NCI-H2227 treated with DMSO at 0.1 percent for 48 hours (cell line): ENCODE measurements around the gene HAAO.

Experiments used
- DNase-seq: peaks from one replicate; lab custom pipeline; 2025; lab: John Stamatoyannopoulos, UW

HAAO gene

GRCh38 chr2:42767899-42768705 is 24.3 kb downstream of the HAAO start:
- DNase-seq = no peak

- no peak for DNase-seq
Measured at GRCh38 chr2:42767080-42767898, 25.1 kb downstream of the HAAO start.

GRCh38 chr2:42765686-42766085 is 26.7 kb downstream of the HAAO start:
- no peak for DNase-seq

GRCh38 chr2:42764901-42765300 is 27.5 kb downstream of the HAAO start:
- DNase-seq = no peak

DNA sequence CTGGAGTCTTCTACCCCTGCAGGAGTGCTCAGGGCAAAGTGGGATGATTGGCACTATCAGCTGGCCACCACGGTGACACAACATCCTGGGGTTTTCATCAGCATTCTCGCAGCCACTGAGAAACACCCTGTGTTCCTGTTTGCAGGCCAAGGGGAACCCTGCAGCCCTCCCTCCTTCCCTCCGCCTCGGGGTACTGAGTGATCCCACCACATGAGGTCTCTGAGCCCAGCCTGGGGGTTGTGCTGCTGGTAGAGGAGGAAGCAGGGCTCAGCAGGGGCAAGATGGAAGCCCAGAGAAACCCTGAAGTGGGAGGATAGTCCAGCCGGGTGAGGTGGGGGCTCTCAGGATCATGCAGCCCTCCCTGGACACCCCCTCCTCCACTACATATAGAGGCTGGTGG is 28.3 kb downstream of the HAAO start, which contains the start of gene OXER1:
Gene OXER1, minus strand, starts transcription at position 40 of the 400 bp plus-strand sequence. CDS start 73 bp downstream, outside the sequence.
- no peak for DNase-seq

GRCh38 chr2:42762823-42763804 is 29.3 kb downstream of the HAAO start:
- DNase-seq = no peak

- DNase-seq = no peak
Measured at GRCh38 chr2:42762155-42762554, 30.2 kb downstream of the HAAO start.

GRCh38 chr2:42761554-42761953 is 30.8 kb downstream of the HAAO start:
- DNase-seq = no peak

DNA sequence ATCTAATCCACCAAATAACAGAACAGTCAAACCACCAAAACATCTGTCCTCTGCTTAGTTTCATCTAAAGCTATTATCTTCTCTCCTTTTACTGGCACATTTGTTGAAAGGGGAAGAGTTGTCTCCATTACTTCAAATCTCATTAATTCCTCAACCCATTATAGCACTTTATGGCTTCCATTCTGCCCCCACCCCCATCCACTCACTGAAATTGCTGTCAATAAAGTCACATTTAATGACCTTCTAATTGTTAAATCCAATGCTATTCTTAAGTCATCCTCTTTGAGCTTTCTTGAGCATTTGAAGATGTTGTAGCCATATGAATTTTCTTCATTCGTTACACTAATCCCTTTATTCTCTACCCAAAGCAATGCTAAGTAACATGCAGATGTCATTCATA is 33.6 kb downstream of the HAAO start:
- DNase-seq = no peak

DNA sequence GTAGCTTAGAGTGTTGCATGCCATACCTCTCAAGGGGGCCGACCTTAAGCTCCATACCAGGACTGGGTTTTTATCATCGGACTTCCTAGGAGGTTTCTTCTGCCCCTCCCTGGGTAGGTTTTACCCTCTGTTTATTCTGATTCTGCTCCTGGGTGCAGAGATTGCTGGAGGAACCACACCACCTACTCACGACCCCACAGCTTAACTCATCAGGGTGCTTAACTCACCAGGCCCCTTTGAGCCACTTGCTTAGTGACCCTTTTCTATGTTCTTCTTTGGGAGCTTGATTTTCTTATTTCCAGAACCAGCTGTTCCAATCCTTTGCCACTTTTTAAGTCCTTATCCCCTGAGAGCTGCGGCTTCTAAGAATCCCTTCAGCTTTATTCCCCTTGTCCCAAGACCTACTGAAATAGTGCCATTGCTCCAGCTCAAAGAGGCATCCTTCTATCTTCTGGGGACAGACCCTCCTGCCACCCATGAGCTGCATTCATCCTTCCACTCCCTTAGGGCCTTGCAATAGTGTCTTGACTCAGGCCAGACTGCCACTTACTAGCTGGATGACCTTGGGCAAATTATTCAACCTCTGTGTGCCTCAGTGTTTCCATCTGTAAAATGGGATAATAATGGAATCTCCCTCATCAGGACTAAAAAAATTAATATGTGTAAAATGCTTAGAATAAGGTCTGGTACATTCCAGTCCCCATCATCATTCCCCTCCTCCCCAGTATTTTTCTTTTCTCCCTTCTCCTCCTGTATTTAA is 34.2 kb downstream of the HAAO start:
- no peak for DNase-seq

DNA sequence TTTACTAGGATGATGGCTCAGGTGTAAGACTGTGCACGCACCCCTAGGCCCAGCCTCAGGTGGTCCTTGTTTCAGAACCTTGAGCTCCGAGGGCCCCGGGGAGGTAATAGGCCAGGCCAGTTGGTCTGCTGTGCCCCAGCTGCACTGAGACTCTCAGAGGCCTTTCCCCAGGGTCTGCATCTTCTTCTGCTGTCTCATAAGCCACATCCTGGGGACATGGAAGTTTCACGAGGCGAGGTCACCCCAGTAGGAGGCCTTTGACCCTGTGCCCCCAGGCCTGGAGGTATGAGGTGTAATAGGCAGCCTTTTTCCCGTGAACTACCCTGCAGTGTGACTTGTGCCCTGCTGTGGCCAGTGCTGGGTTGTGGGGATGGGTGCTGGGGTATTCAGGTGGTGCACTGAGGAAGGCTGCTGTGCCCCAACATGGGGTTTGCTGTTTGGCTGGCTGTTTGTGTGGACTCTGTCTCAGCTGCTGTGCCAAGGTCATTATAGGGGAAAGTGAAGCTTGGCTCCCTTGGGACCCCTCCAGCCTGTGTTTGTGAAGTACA is 35.3 kb downstream of the HAAO start:
- DNase-seq = no peak

DNA sequence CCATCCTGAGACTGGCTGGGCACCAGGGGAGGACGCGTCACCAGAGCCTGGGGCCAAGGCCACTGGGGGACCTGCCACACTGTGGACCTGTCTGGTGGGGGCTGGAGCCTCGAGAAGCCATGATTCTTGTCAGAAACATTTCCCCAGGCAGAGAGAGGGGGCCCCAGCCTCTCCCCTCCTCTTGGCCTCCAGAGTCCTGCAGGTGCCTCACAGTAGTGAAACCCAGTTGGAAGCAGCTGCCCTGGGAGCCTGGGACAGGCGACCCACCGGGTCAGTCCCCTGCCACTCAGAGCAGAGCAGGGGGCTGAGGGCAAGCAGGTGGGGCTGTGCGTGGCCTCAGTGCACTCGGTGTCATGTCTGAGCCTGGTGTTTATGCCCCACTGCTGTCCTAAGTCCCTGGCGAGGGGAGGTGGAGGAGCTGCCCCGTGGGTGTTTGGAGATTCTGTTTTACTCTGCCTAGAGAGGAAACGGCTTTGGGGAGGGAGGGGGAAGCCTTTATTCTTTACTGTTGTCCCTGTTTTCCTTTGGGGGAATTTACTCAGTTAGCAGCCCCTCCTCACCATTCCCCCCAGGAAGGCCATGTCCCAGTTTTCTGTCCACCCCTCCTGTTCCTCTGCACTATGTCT is 36.1 kb downstream of the HAAO start:
- no peak for DNase-seq

DNA sequence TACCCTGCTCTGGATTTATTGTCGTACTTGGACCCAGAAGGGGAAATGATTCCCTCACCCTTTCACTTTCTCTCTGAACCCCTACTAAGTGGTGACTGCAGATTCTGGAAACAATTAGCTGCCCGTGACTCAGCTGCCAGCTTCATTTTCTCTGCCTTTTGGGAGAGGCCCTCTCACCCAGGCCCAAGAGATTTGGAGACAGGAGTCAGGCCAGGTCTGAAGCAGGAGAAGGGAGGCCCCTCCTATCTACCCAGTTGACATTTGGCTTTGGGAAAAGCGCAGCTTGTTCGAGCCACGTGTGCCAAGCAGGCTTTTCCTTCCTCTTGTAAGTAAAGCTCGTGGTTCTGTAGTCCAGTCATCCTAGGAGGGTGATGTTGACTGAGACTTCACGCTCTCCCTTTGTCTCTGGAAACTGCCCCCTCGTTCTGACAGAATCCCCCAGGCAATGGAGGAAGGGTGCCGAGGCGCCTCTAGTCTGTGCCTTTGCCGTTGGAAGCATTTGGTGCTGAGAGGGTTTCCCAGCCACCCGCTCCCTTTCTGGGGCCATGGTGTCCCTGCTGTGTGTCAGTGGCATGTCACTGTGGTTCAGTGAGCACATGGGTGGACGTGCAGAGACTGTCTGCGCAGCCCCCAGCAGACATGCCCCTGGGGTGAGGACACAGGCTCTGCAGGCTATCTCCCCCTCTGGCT is 37.0 kb downstream of the HAAO start:
- no peak for DNase-seq

DNA sequence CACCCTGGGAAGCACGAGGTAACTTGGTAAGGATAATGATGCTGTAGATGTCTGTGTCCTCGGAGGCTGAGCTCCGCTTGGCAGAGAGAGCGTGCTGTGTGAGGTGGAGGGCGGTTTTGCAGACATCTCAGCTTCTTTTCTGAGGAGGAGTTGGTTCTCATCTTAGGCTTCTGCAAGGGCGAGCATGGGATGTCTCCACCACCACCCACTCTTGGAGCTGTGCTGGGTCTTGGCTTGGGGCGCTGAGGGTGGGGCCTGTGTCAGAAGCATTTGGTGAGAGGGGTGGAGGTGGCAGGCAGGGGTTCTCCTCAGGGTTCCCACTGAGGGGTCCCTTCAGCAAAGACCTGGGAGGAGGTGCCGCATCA is 37.6 kb downstream of the HAAO start:
- no peak for DNase-seq

GRCh38 chr2:42754021-42754775 is 38.2 kb downstream of the HAAO start:
- no peak for DNase-seq

- no peak for DNase-seq
Measured at GRCh38 chr2:42752816-42753813, 39.3 kb downstream of the HAAO start.

GRCh38 chr2:42752314-42752713 is 40.1 kb downstream of the HAAO start:
- DNase-seq = no peak

- DNase-seq = no peak
Measured at GRCh38 chr2:42748840-42749239, 43.5 kb downstream of the HAAO start.
